Brain microvascular endothelial cell (primary cell): ENCODE measurements around the gene PXDN.

ENCODE experiments used
- DNase-seq: peaks from one replicate; pipeline ENCODE4 v3.0.0-alpha.2; 2020
- H3K27ac ChIP-seq: fragments of 250-450 bp; sonication (Bioruptor Pico); 2 replicates; pipeline ENCODE4 v1.5.1; 2020; ENCODE audit warnings: mild to moderate bottlenecking, moderate library complexity
- H3K27me3 ChIP-seq: fragments of 250-450 bp; sonication (Bioruptor Pico); replicated peaks from 2 replicates; pipeline ENCODE4 v1.5.1; 2020; ENCODE audit warnings: mild to moderate bottlenecking
- H3K36me3 ChIP-seq: fragments of 250-450 bp; sonication (Bioruptor Pico); replicated peaks from 2 replicates; pipeline ENCODE4 v1.5.1; 2020; ENCODE audit warnings: mild to moderate bottlenecking
- H3K4me3 ChIP-seq: 2 replicates; pipeline ENCODE4 v1.5.1; 2011; ENCODE audit warnings: low read depth, mild to moderate bottlenecking, control low read depth, low read length, moderate library complexity
- CTCF ChIP-seq: IDR thresholded peaks from 2 replicates; pipeline ENCODE4 v1.5.1; 2011; ENCODE audit warnings: low read depth, mild to moderate bottlenecking, moderate library complexity, low read length, control low read depth, inconsistent platforms; ENCODE audit errors: missing control alignments
- in situ Hi-C: cut with HindIII; loops from 2 replicates; pipeline ENCODE4 v1.10.0; 2017; ENCODE audit warnings: low sequenced_read_pairs, low pct_ligation_motif_present

Gene PXDN

DNA sequence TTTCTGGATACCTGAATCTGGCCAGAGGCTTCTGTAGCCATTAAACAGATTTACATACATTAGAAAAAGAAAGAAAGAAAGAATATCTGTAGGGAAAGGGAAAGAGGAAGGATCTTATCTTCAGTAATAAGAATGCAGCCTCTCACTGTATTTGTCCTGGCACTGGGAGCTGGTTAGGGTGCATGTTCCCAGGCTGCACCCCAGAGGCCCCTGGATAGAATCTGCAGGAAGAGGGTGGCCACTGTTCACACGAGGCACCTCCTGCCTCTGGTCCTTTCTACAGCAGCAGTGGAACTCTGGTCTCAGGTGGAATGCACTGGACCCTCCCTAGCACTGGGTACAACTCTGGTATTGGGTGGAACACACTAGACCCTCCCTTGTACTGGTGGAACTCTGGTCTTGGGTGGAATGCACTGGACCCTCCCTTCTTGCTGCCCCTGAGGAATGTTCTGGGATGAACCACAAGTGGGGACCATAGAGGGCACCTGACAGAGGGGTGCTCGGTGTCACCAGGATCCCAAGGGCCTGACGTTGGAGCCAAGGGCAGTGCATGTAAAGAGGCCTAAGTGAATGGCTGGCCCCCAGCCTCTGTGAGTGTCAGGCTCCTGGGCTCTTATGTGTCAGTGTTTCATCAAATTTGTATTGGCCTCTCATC, 27.4 kb upstream of the PXDN start:
- in situ Hi-C loops: no loop called here
- no peak for DNase-seq

DNA sequence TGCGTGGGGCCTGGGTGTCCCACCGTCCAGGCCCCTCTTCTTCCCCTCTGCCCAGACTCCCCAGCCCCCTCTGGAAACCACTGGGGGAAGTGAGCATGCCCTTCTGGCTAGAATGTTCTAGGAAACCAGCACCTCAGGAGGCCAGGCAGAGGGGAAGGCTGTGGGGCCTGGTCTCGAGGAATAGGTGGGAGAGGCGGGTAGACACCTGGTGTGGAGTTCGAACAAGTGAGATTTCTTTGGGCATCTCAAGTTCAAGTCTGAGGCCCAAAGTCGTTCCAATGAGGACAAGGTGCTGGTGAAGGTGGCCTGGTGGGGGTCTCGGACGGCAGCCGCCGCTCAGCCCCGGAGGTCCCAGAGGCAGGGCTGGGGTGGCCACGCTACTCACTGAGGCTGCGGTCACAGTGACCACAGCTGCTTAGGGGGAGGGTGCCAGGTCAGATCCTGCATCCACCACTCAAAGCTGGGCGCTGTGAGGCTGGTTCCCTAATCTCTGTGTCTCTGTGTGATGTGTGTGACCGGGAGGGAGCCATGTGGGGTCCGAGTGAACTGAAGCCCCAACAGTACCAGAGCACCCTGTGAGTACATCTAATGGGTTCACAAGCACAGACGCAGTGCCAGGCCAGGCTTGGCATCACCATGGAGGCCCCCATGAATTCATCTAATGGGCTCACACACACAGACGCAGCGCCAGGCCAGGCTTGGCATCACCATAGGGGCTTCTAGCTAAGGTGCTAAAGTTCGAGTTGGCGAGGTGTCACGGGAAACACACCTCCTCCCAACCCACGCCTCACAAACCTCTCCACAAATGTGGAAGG, 26.5 kb upstream of the PXDN start:
- Histone ChIP-seq H3K4me3 (no peak overlapping the region), H3K36me3 (no peaks in the 10 kb centered on the region), H3K27me3 (no peaks in the 10 kb centered on the region), H3K27ac (no peak overlapping the region)
- DNase-seq: no peak
- no peak for TF ChIP-seq CTCF
- in situ Hi-C loops: no loop called here

More for the DNA sequence above, 27.4 kb upstream of the PXDN start:
- no peak overlapping the region for H3K27ac ChIP-seq
- no peak overlapping the region for H3K4me3 ChIP-seq
- H3K27me3 ChIP-seq: no peaks in the 10 kb centered on the region
- no peaks in the 10 kb centered on the region for H3K36me3 ChIP-seq
- TF ChIP-seq CTCF: no peak

DNA sequence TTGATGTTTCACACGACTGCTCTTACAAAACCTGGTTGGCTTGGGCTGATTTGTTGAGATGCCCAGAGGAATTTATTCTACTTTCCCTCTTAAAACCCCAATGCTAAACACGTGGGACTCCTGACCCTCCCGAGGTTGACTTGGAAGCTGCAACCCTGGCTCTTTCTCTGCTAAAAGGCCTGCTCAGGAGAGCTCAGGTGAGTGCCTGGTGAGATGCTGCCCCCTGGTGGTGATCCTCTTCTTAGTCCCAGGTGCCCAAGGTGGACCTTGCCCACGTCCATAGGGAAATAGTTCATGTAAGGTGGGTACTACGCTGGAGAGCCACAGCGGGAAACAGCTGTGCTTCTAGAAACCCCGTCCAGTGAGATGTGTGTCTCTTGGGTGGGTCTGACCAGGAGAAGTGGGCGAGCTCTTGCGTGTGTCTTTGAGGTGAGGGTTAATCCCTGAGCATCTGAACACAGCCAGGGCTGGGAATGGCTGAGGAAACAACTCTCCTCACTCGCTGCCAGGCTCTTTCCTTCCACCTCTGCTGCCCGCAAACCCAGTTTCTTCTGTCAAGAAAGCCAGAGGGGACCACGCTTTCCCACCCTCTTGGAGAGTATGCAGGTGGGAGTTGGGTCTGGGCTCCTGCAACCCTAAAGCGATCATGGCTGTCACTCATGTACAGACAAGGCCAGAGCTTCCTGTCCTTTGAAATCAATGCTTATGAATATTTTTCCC, 25.5 kb upstream of the PXDN start:
- Histone ChIP-seq H3K4me3 (no peak overlapping the region), H3K27me3 (no peaks in the 10 kb centered on the region), H3K36me3 (no peaks in the 10 kb centered on the region), H3K27ac (no peak overlapping the region)
- TF ChIP-seq CTCF: peak; percentile 92
- peak; percentile 45 for DNase-seq
- in situ Hi-C loops: no loop called here

DNA sequence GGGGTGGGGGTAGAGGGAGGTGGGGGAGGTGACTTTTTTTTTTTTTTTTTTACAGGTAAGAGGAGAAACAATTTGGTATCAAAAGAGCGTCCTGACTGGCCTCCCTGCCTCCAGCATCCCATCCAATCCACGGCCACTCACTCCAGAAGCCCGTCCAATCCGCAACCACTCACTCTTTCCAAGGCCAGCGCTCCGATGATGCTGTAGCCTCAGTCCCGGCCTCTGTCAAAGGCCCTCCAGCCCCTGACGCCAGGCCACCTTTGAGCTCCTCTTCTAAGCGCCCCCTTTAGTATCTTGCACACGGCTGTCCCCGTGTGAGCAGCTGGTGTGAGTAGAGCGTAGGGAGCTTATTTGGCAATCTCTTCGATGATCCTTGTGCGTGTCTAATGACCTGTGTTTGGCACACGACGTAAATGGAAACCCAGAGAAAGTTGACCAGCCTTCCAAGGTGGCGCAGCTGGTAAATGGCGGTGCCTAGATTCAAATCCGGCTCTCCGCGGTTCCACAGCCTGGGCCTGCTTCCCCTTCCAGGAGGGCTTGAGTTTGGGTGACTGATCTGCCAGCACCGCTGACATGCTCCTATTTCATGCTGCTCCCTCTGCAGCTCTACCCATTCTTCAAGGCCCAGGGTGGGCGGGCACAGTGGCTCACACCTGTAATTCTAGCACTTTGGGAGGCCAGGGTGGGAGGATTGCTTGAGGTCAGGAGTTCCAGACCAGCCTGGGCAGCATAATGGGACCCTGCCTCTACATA, 23.8 kb upstream of the PXDN start:
- DNase-seq: no peak
- no peak overlapping the region for H3K4me3 ChIP-seq
- no peak for TF ChIP-seq CTCF
- no peaks in the 10 kb centered on the region for H3K27me3 ChIP-seq
- no peak overlapping the region for H3K27ac ChIP-seq
- no peaks in the 10 kb centered on the region for H3K36me3 ChIP-seq
- in situ Hi-C loops: no loop called here

- TF ChIP-seq CTCF: no peak
- no peaks in the 10 kb centered on the region for H3K36me3 ChIP-seq
- DNase-seq: no peak
- H3K27me3 ChIP-seq: no peaks in the 10 kb centered on the region
- H3K27ac ChIP-seq: no peak overlapping the region
- in situ Hi-C loops: no loop called here
- no peak overlapping the region for H3K4me3 ChIP-seq
Observed at GRCh38 chr2:1766851-1767811, 22.8 kb upstream of the PXDN start.
